Stimulated activated CD8-positive, alpha-beta memory T cell treated with anti-CD3 and anti-CD28 coated beads, Interleukin-7, amount 100 ng/mL, for 24 hours (primary cell): ENCODE data around the gene ZNF672.
"Not testable (repeated sequence)": the region's sequence is repeated elsewhere in the genome, so short reads cannot be mapped to it uniquely, and the experiment has no call there.

Experiments used
- DNase-seq: peaks from one replicate; pipeline ENCODE4 v3.0.0-alpha.2; 2020; ENCODE audit warnings: low read depth

The ZNF672 gene

GRCh38 chr1:248856176-248856575, 18.2 kb downstream of the ZNF672 start:
- DNase-seq: no peak

GRCh38 chr1:248857201-248857600, 19.2 kb downstream of the ZNF672 start:
- DNase-seq: no peak

DNA sequence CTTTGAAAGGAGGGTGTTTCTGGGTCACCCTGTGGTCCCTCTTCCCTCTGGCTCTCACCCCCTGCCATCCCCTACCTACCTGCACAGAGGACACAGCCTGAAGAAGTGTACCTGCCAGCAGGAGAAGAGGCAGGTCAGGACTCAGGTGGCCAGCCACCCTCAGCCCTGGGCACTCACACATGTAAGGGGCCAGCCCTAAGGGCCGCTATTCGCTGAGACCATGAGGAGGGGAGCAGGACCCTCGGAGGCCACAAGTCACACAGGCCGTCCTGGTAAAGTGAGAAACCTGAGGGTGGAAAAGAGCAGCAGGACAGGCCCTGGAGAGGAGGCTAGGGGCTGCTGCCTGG, 19.7 kb downstream of the ZNF672 start:
- no peak for DNase-seq

GRCh38 chr1:248858096-248858890, 20.3 kb downstream of the ZNF672 start:
- no peak for DNase-seq

GRCh38 chr1:248858891-248859889, 21.2 kb downstream of the ZNF672 start, which contains the start of gene ZNF692:
Gene ZNF692, minus strand, starts transcription at chr1:248859085. Its CDS starts 776 bp downstream, at chr1:248858309.
- DNase-seq: peak; percentile 91

DNA sequence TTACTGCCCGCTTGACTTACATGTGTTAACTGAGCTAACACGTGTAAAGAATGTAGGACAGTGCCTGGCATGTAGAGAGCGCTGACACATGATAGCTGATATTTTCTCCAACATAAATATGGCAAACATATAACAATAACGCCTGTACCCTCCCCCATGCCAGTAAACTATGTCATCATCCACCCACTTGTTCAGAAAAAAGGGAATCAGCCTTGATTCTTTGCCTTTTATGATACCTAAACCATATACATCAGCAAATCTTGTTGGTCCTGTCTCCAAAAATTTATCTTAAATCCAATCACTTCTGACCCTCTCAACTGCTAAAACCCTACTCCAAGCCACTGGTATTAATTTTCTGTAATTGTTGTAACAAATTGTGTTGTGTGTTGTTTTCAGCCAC, 22.0 kb downstream of the ZNF672 start:
- DNase-seq: no peak

DNA sequence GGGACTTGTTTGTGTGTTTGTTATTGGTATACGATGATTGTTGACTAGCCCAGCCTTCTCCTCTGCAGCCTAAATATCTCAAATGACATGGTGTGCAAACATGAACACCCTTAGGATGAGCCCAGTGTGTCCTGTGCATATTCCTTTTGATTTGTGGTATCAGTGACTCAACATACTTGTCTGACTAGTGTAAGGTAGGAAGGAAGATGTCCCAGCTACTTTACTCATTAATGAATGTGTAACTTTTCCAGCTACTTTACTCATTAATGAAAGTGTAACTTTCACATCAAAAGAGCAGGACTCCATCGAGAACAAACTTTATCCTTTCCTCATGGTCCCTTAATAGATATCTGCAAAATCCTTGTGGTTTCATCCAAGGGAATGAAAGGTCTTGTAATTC, 23.6 kb downstream of the ZNF672 start:
- DNase-seq: no peak

DNA sequence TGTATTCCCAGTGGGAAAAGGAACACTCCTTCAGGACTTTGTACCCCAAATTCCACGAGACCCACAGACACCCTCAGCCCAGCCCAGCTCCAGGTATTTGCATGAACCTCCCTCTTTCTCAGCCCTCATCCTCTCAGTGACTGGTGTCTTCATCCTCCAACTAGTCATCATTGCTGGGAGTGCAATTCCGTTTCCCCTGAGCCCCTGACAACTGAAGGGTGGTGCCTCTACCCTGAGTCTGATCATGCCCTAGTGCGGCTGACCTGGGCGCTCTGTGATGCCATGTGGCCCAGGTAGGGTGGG, 24.6 kb downstream of the ZNF672 start:
- no peak for DNase-seq

DNA sequence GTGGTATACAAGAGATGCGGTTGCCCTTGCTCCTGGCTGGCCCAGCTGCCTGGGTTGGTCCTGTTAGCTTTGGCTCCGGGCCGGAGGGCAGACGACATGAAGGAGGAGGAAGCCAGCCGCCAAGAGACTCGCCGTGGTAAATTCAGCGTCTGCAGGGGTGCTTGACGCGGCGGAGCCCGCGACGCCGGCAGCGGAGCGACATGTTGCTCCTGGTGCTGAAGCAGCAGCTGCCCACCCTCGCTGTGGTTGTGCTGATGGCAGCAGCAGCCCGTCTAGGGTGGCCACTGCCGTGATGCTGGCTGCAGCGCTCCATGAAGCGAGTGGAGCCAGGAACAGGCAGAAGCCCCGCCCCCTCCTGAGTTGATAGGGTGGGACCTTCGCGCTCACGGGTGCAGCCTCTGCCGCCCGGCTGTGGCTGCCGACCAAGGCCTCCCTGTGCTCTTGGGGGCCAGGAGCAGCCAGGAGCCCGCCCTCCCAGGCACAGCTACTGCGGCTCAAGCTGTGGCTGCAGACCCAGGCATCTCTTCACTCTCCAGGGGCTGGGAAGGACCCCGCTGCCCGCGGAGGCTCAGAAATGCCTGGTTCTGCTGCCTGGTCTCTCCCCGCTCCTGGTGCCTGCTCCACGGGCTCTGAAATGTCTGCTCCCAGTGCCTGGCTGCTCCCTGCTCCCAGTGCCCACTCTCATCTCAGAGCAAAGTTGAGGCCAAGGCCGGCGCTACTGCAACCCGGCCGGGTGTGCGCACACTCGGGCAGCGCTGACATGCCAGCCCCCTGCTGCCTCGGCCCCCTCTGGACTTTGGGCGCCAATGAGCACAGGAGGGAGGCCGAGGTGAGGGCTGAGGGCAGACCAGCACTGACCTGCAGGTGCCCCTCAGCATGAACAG, 25.2 kb downstream of the ZNF672 start:
- DNase-seq: peak; percentile 70

DNA sequence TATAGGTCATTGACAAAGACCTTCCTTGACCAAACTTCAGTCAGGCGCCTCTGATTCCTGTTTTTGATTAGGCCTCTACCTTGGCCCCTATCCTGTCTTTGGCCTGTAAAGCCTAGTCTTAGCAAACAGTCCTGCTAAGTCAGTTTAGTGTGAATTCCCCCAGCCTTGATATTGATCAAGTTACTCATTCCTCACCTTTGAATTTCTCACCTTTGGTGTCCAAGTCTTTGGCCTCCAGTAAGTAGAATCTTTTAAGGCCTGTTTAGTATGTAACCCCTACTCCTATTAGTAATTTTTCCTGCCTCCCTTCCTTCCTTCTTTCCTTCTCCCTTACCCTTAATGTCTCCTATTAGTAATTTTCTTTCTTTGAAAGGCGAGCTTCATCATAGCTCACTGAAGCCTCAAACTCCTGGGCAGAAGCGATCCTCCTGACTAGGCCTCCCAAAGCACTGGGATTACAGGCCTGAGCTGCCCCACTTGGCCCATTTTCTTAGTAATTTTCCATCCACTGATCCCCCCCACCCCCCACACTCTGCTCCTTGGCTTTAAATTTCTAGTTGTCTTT, 33.9 kb downstream of the ZNF672 start:
- DNase-seq: no peak

DNA sequence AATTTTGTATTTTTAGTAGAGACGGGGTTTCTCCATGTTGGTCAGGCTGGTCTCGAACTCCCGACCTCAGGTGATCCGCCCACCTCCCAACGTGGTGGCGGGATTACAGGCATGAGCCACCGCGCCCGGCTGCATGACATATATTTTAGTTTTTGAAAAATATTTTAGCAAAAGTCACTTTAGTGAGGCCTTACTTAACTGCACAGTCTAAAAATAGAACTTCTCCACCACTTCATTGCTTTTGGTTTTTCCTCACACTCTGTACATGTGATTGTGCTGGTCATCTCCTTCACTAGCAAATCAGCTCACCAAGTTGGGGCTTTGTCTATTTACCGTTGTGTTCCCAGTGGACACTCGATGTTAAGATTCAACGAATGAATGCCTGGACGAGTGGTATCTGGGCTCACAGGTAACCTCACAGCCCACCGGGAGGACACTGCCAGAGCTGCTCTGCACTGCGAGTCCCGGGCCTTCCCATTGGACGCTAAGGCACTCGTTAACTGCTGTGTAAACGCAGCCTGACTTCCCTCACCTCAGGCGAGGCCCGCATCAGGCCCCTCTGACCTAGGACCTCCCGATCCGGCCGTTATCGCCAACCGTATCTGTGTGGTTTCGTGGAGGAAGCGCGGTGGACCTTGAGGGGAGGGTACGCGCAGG, 34.9 kb downstream of the ZNF672 start:
- peak; percentile 35 for DNase-seq

GRCh38 chr1:248873409-248873992, 35.5 kb downstream of the ZNF672 start:
- DNase-seq: peak; percentile 94

DNA sequence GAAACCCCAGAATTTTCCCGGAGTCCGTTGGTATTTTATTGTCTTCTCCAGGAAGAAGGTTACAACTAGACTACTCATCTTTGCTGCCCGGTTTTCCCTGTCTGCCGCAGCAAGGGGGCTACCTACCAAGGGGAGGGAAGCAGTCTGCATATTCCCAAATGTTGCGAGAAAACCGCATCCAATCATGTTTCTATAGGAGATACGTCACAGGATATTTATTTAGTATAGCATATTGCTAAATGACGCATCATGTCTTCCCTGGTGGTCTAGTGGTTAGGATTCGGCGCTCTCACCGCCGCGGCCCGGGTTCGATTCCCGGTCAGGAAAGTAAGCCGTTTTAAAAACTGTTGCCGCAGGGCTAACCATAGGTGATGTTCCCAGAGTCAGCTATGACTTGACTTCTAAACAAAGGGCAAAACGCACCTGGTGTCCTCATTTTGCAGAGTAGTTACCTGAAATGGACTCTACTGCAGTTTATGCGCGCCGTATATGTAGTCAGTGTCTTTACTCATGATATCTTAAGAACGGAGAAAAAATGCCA, 36.0 kb downstream of the ZNF672 start:
- DNase-seq: peak; percentile 74

DNA sequence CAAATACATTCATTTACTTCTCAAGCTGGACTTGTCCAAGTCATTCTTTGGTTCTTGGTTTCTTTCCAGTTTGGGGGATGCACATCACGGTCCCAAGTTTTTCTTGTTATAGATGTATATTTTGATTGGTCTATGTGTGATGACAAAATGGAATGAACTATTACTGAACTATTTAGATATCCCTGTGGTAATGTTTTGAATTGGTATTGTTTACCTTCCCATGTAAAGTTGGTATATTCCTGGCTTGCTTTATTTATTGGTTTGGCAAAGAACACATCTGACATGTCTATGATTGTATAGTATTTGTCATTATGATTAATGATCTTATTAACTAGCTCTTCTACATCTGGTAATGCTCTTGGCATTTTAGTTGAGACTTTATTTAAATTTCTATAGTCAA, 43.2 kb downstream of the ZNF672 start:
- DNase-seq: no peak

- DNase-seq: not testable (repeated sequence)
These were observed 44.4 kb downstream of the ZNF672 start for GRCh38 chr1:248882427-248882826.

GRCh38 chr1:248884632-248885295, 46.7 kb downstream of the ZNF672 start:
- DNase-seq: no peak

GRCh38 chr1:248885646-248886045, 47.6 kb downstream of the ZNF672 start:
- DNase-seq: no peak

DNA sequence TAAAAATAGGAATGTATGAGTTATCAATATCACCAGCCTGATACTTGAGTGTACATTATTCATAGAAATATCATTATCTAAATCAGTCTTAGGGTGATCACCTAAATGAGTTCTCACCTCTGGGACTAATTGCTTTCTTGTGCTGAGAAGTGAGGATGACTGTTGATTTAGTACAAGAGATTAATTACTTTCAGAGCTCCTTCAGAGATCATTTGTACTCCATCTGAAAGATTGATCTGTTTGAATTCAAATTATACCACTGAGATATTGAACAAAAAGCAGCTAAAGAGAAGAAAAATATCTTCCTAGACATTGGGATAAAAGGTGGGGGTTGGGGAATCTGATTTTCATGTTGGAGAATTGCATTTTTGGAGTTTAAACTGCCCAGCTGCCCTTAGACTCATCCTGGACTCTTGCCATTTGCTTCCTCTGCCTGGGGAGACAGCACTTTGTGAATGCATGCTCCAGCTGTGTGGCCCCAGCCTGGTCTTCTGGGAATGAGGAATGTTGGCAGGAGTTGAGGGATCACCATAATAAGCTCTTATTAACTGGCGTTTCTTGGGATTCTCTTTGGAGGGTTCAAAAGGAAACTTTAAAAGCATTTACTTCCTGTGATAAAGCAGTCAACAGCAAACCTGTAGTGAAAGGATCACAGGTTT, 48.3 kb downstream of the ZNF672 start:
- DNase-seq: no peak

- not testable (repeated sequence) for DNase-seq
These were observed 51.9 kb downstream of the ZNF672 start for GRCh38 chr1:248889914-248890243.
